KBM-7 (cell line): Measurements from ENCODE around the gene SCG5.

Experiments used
- DNase-seq: peaks from one replicate; pipeline ENCODE4 v3.0.0-alpha.2; 2015
- in situ Hi-C: fragments of 300-500 bp; cut with MboI; formaldehyde crosslinking; loops from 2 replicates; pipeline ENCODE4 v1.14.3; 2020; ENCODE audit warnings: low sequenced_read_pairs, low pct_unique_long_range_greater_than_20kb, mixed read lengths

The SCG5 gene

DNA sequence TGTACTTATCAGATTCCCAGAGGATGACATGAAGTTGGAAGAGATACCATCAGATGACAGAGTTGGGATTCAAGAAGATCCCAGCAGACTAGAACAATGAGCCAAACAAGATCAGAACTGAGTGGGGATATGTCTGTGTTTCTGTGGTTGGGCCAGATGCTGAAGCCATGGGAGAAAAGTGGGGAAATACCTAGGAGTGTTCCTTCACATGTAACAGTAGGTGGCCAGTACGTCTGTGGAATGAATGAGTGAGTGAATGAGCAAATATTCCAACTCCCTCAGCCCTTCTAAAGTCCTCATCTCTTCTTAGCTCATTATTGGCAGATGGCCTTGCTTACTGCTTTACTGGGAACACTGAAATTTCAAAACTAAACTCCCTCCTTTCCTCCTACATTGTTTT, 44.1 kb downstream of the SCG5 start:
- DNase-seq = no peak
- in situ Hi-C loops = no loop called here

- no peak for DNase-seq
- in situ Hi-C loops = no loop called here
These were observed 46.0 kb downstream of the SCG5 start for GRCh38 chr15:32687556-32687955.

DNA sequence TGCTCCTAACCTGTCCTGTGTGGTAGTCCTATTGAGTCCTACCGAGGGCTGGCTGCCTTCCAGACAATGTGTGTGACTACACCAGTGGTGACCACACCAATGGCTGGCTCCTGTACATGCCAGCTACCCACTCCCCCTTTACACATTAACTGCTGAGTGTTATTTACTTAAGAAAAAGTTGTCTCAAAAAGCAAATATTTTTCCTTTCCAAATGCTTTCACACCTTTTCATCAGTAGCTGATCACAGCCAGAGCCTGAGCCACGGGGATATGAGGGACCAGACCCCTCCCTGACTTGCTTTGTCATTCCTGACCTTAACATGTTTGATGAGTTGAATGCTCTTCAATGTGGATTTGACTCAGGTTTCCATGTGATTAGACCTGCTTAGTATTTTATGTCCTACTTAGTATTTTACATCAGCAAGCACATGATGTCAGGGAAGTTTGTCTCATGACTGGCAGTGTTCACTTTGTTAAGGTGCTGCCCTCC, 46.7 kb downstream of the SCG5 start:
- in situ Hi-C loops = no loop called here
- DNase-seq = no peak

GRCh38 chr15:32690941-32691688, 49.6 kb downstream of the SCG5 start:
- in situ Hi-C loops = no loop called here
- DNase-seq = no peak

GRCh38 chr15:32691689-32692038, 50.2 kb downstream of the SCG5 start:
- in situ Hi-C loops = no loop called here
- no peak for DNase-seq

GRCh38 chr15:32692286-32692685, 50.8 kb downstream of the SCG5 start:
- in situ Hi-C loops = no loop called here
- no peak for DNase-seq

DNA sequence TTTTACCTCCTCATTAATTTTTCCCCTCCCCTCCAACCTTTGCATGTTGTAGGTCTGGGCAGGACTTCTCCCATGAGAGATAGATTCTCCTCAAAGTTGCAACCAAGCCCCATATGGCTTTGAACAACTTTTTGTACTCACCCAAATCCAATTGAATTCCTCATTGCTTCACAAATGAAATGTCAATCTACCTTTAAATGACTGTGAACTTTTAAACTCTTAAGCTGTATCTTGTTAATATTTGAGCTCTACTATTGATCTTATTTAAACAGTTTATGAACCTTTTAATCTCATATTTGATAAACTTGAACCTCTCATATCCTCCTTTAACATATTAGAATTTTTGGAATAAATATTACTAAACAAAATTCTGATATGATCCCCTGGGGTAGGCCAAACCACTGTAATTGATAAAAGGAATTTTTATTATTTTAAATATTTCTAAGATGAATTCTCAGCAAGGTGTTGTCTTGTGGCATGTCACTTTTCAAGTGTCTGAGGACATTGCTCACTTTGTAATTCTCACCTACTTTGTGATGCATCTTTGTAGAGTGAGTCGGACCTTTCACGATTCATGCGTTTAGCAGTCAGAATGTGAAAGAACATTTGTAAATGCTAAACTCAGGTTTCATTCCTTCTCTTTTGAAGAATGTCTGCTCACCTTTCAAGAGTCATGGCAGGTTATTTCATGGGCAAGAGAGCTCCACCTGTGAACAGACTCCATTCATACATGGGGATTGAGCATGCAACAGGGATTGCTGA, 52.9 kb downstream of the SCG5 start:
- in situ Hi-C loops = no loop called here
- DNase-seq = no peak

DNA sequence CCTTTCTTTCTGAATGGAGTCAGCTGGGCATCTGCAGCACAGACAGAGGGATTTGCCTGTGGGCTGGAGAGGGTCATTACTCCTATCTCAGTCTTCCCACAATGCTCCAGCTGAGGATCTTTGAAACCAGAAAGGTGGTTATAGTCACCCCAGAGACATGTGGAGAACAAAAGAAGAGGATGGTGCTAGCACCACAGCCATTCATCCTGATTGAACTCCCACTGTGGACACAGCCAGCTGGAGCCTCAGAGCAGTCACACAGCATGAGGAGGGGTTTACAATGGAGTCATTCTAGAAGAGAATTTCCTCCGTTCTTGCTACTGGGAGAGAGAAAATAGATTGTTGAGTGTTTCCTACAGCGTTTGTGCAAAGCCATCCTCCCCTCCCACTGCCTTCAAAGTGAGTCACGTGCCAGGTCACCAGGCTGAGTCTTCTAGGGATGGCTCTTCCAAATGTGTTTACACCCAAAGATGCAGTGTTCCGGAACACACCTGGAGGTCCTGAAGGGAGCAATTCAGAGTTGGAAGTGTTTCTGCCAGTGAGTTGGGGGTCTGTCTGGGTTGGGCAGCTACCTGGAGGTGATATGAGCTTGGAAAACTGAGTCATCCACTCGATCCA, 57.4 kb downstream of the SCG5 start:
- in situ Hi-C loops = no loop called here
- no peak for DNase-seq

- DNase-seq = no peak
- in situ Hi-C loops = no loop called here
These were observed 59.1 kb downstream of the SCG5 start for GRCh38 chr15:32700501-32701150.

DNA sequence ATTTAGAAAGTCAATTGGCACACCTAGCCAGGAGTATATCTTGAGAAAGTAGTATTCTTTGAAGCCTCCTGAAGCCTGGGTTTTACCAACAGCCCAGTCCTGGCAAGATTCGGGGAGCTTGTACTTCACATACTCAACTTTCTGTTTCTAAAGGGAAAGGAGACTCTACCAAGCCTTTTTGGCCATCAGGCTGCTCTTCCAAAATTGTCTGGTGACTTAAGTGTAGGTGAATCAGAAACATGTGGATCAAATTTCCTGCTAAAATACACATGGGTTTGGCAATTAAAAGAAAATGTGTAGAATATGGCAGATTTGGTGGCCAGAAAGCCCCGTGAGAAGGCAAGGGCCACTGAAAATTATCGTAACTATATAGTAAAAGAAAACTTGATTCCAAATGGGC, 60.4 kb downstream of the SCG5 start:
- no peak for DNase-seq
- in situ Hi-C loops = no loop called here

- in situ Hi-C loops = no loop called here
- DNase-seq = no peak
These were observed 63.0 kb downstream of the SCG5 start for GRCh38 chr15:32704395-32704981.

- DNase-seq = no peak
- in situ Hi-C loops = no loop called here
These were observed 63.9 kb downstream of the SCG5 start for GRCh38 chr15:32705446-32705845.

- in situ Hi-C loops = no loop called here
- DNase-seq = no peak
These were observed 65.2 kb downstream of the SCG5 start for GRCh38 chr15:32706704-32707103.

- in situ Hi-C loops = no loop called here
- DNase-seq = no peak
These were observed 65.9 kb downstream of the SCG5 start for GRCh38 chr15:32707436-32707835.

DNA sequence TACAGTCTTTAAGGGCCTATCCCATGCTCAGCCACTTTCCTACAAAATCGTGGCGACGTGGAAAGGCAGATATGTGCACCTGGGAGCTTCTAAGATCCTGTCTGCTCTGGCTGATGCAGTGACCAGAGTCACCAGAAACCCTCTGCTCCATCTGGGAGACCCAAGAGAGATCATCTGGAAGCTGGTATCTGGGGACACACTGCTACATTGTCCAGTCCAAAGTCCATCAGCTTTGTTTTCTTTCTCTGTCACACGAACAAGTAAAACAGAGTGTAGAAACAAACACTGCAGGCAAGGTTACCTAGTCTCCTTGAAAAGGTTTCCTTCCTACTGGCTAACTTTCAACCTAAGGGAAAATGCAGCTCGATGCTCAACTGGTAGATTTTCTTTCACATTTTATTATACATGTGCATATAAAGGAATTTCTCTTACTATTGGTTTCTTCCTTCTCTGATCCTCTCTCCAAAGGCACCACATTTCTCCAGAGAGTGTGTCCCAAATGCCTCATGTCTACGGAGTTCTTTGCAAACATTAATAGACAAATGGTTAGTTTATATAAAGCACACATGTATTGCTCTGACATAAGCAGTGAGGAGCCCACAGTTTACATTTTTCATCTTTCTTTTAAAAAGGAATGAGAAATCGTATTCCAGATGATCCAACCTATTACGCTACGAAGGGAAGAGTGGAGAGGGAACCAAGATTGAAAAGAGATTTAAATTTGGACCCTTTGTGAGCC, 68.0 kb downstream of the SCG5 start:
- in situ Hi-C loops = no loop called here

GRCh38 chr15:32715276-32715675, 73.8 kb downstream of the SCG5 start:
- in situ Hi-C loops = no loop called here
- no peak for DNase-seq

More for the DNA sequence above, 68.0 kb downstream of the SCG5 start:
- no peak for DNase-seq

- DNase-seq = peak; percentile 9
- in situ Hi-C loops = no loop called here
These were observed 74.9 kb downstream of the SCG5 start for GRCh38 chr15:32716216-32716914.

DNA sequence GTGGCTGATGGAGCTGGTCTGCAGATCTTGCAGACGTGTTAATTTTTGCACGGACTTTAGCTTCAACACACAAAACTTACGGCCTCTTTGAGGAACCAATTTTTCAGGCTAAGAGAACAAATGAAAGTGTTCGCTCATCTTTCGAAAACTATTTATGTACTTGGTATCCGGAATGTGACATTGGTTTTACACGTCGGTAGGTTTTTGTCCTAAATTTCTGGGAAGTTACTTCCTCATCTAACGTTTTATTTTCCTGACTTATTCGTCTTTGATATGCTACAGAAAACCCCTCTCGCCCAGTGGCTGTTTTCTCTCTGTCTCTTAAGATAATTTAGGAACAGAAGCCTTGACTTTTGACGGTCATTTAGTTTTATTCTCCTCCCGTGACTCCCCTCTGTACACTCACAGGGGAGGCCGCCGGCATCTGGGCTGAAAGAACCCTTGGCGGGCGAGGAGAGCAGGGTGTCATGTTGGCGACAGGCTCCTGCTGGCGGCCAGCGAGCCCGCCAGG, 75.5 kb downstream of the SCG5 start:
- DNase-seq = peak; percentile 15
- in situ Hi-C loops = no loop called here
